Fibroblast of lung (primary cell): ENCODE data around the gene GAK.

Source experiments
- EZH2 ChIP-seq: IDR thresholded peaks from 2 replicates; pipeline ENCODE4 v1.5.1; 2012; ENCODE audit warnings: low read length, control low read depth, mild to moderate bottlenecking; ENCODE audit errors: missing control alignments
- TF ChIP-seq, protein P1 (sequence below), 2 donors: IDR thresholded peaks in 1 of 2; conservative IDR thresholded peaks in 1 of 2; 1 replicate in 1 of 2; 2 replicates in 1 of 2; pipeline ENCODE4 v1.5.1; 2011 to 2012; ENCODE audit warnings: low read length in 2 of 2, control low read depth in 1 of 2, inconsistent platforms in 1 of 2, low read depth in 1 of 2, mild to moderate bottlenecking in 1 of 2

DNA sequence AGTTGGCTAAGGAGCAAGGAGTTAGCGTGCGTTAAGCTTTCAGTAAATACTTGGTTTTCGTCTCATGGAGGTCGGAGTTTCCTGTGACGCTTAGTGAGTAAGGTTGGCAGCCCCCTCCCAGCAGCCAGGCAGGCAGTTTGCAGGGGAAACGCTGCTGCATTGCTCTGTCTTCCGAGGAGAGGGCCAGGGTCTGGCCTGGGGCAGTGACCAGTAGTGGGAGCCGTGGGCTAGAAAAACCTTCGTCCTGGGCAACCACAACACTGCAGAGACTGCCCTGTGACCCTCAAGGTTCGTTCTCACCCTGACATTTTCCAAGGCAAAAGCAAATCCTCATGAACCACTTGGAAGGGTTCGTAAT, 576 bp upstream of the GAK start:
- TF ChIP-seq, protein P1, sequence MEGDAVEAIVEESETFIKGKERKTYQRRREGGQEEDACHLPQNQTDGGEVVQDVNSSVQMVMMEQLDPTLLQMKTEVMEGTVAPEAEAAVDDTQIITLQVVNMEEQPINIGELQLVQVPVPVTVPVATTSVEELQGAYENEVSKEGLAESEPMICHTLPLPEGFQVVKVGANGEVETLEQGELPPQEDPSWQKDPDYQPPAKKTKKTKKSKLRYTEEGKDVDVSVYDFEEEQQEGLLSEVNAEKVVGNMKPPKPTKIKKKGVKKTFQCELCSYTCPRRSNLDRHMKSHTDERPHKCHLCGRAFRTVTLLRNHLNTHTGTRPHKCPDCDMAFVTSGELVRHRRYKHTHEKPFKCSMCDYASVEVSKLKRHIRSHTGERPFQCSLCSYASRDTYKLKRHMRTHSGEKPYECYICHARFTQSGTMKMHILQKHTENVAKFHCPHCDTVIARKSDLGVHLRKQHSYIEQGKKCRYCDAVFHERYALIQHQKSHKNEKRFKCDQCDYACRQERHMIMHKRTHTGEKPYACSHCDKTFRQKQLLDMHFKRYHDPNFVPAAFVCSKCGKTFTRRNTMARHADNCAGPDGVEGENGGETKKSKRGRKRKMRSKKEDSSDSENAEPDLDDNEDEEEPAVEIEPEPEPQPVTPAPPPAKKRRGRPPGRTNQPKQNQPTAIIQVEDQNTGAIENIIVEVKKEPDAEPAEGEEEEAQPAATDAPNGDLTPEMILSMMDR (conservative IDR thresholded peaks at IDR 0.05 in 1 of 2, IDR thresholded peaks at IDR 0.05 in 1 of 2; ENCODE audit: low read depth in 1 of 2, low read length in 2 of 2): no peak
- no peak for TF ChIP-seq EZH2
